AML-193 (cell line): ENCODE measurements around the gene CDH13.

Source experiments
- DNase-seq, 2 experiments: peaks; one replicate each; lab custom pipeline; 2025; lab: John Stamatoyannopoulos, UW

CDH13 gene

DNA sequence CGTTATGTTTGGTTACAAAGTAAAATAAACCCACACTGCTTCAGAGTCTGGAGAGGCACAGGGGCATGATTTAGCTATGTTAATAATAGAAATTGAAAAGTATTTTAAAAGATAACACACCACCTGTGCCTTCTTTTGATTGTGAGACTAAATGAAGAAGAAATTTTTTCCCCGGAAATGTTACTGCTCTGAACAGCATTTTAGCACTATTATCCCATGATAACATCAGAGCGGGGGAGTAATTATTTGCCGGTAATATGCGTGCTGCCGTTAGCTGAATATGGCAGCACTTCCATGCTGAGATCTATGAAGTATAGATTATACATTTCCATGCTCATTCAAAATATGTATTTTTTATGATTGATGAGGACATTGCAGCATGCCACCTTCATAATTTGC lies 680.8 kb downstream of the CDH13 start:
- no peak for DNase-seq

DNA sequence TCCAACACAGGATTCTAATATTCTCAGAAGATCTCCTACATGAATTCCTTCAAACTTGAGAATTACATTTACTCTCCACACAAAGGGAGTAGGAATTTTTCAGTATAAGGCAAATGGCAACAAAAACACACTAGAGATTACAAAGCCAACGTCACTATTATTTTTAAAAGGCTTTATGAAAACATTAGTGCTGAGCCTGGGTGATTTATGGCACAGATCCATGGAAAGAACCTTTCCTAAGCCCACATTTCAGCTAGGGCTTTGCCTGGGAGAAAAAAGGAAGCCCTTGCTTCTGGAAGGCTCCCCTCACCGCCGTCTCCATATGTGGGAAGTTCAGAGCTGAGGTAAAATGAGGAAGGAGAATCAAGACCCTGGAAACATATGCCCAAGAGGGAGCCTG lies 681.6 kb downstream of the CDH13 start:
- DNase-seq, result no peak

DNA sequence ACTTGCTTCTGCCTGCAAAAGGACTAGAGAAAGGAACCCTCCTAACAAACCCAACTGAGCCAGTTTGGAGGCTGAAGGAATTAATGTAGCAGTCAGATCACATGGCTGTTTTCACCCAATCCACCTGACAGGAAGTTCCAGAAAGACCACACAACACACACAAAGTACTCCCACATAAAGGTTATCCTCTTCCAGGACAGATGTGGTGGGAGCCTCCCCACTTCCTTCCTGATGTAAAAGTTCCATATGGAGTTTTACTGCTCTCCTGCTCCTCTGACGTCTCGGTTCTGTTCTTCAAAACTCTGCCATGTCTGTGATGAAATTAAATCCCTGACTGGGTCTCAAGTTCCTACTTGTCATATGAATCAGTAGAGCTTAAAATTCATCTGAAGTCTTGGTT lies 684.0 kb downstream of the CDH13 start:
- DNase-seq, result no peak

DNA sequence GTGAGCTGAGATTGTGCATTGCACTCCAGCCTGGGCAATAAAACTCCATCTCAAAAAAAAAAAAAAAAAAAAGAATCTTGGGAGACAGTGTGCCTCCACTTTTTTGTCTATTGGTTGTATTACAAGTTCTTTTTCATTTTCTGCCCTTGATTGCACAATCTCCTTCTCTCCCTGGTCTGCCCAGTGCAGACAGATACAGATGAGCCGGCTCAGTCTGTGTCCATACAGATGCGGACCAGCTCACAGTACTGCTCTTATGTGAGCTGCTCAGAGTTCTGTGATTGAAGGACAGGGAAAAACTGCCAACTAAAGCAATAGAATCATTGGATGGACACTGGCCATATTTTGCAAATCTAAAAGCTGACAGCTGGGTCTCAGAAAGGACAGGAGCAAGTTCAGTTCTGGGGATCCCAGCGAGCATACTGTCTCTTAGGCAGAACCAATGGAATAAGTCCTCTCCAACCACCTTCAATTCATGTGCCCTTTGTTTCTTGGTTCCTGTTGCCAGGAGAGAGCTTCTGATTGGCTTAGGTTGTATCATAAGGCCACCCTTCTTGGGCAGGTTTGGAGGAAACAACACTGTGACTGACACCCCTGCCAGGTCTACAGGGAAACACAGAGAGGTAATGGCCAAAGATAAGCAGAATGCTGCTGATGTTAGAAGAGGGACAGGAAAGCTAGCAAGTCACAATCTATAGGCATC lies 685.4 kb downstream of the CDH13 start:
- DNase-seq, result no peak

DNA sequence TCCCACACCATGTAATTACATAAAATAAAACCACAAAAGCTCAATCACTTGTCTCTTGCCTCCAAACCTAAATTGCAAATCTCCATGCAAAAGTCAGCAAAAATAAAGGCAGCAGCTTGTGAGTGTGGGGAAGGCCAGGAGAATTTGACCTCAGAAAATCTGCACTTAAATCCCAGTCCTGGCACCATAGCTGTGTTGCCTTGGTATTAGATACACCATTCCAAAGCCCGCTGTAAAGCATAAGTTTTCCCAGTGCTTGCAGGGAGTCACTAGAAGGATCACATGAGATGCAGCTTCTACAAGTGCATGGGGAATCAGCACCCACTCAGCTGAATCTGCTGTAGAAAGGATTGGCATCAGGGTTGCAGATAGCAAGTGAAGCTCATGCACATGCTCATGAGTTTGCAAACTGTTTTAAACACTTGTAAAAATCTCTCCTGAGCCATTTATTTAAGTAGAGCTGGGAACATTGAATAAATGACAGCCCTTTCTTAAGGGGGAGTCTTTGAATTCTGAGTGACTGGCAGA lies 686.0 kb downstream of the CDH13 start:
- DNase-seq, result no peak

DNA sequence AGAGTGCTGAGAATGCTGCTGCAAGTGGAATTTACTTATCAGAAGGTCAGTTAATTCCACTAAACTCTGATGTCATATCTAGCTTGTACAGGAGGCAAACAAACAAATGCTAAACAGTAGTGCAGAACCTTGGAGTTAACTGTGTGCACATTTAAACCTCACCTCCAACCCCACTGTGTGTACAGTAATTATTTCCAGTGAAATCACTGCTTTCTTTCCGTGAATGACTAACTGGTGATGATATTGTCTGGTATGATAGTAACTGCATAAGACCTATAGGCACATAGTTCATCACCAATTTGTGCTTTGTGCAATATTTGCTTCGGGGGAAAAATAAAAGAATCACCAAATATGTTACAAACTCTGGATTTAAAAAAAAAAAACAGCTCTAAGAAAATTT lies 688.5 kb downstream of the CDH13 start:
- no peak for DNase-seq

DNA sequence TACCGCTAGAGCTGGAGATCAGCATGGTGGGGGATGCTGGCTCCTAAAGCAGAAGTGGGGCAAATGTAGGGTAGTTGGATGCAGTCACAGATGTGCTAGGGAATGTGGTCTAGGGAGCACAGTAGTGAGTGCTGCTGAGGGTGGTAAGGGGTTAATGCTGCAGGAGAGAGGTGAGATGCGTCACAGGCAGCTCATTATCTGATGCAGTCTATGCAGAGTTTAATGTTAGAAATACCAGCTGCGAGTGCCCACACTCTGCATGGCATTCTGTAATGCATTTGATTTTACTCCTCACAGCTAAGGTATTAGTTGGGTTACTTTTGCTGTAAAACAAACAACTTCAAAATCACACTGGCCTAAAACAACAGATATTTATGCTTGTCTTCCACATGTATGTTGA lies 689.7 kb downstream of the CDH13 start:
- DNase-seq, result no peak

DNA sequence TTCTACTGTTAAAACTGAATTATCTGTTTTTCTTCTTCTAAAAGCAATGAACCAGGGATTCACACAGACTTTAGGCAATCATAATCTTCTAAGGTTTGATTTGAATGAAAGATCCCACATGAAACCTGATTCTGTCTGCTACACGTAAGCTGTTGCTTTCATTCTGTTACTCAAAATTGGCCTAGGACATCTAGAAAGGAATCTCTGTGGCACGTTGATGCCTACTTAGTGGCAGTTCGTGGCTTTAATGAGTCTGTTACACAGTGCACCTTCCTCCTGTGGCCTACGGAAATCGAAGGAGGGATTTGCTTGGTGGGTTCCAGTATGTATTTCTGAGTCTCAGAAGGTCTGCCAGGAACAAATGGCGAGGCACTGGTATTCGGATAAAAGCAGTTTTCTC lies 691.6 kb downstream of the CDH13 start:
- no peak for DNase-seq

DNA sequence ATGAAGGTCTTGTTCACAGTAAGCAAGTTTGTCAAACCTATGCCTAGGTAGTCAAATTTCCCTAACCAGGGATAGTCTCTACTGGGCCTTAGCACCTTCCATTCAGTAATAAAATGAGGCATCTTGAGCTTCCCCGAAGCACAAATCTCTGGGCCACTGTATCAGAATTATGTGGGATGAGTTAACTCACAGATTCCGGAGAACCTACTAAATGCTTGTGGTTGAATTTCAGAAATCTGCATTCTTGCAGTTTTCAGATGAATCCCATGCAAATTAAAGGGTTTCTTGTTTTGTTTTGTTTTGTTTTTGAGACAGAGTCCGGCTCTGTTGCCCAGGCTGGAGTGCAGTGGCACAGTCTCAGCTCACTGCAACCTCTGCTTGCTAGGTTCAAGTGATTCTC lies 702.2 kb downstream of the CDH13 start:
- no peak for DNase-seq

DNA sequence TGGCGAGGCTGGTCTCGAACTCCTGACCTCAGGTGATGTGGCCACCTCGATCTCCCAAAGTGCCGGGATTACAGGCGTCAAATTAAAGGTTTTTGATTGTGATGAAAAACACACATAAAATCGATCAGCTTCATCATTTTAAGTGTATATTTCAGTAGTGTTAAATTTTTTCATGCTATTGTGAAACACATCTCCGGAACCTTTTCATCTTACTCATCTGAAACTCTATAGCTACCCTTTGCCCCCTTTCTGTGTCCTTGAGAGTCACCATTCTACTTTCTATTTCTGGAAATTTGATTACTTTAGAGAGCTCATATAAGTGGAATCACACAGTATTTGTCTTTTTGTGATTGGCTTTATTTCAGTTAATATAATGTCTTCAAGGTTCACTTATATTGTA lies 702.7 kb downstream of the CDH13 start:
- no peak for DNase-seq

DNA sequence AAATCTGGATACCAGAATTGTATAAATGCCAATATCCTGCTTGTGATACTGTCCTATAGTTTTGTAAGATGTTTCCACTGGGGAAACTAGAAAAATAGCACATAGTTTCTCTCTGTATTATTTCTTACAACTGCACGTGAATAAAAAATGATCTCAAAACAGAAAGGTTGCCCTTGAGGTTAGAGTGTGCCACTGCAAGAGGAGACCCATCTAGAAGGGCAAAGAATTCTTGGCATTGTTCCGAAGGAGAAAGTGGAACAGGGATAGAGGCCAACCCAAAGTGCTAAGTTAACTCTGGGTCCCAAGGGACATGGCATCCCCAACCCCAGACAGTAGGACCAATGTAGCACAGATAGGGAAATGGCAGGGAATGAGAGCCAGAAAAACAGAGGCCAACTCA lies 703.5 kb downstream of the CDH13 start:
- no peak for DNase-seq

DNA sequence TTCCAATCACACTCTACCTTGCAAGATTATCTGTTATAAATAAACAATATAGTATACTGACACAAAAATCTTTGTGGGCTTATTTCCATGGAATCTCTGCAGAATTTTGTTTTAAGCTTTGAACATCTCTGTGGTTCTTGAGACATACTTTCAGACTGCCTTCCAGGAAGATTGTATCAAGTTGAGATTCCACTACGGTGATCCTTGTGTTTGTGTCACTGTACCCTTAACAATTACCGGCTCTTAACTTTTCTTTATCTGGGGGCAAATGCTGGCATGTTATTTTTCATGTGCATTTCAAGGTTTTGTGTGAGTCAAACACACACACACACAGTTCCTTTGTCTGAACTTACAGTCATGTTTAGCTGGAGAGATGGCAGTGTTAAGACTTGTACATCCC lies 708.3 kb downstream of the CDH13 start:
- no peak for DNase-seq

DNA sequence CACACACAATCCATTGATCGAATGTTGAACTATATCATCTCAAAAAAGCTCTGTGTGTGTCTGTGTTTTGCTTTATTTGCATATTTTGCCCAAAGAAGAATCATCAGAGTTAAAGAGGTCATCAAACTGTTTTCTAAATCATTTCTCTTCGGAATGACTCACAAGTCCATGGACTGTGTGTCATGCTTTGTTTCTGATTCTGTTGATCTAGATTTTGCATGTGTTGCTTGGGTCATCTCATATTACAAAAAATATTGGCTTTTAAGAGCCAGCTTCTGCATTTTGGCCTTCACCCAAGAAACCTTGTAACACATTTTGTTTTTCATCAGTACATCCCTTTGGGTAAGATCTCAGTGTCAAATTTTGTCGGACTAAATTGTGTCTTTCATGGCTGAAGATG lies 709.8 kb downstream of the CDH13 start:
- DNase-seq, result no peak

DNA sequence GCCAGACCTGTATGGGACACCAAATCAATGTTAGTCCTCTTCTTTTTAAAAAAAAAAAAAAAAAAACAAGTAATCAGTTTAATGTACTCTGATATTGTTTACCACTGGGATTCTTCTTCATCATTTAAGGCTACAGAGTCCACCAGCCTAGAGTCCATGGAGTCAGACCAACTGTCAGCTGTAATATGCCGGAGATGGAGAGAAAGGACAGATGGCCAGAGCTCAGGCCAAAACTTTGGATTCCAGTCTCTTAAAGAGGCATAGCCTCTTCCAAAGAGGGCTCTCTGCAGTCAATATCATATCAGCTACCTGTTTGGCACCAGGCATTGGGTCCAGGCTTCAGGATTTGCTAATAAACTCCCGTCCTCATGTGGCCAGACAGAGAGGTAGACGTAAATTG lies 711.4 kb downstream of the CDH13 start:
- DNase-seq, result no peak

DNA sequence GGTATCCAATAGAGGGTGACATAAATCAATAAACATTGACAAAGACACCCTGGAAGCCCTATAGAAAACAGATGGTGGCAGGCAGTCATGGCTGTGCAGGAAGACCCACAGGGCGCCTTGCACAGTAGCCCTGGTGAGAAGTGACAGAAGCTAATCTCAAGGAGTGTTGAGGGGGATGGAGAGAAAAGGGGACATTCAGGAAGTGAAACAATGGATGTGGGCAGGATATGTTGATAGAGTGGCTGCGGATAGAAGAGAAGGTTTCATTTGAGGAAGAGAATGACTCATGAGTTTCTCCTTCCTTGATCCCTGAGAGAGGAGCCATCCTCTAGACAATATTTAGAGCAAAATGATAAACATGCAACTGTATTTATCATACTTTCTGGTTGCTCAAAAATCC lies 712.2 kb downstream of the CDH13 start:
- DNase-seq, result no peak

DNA sequence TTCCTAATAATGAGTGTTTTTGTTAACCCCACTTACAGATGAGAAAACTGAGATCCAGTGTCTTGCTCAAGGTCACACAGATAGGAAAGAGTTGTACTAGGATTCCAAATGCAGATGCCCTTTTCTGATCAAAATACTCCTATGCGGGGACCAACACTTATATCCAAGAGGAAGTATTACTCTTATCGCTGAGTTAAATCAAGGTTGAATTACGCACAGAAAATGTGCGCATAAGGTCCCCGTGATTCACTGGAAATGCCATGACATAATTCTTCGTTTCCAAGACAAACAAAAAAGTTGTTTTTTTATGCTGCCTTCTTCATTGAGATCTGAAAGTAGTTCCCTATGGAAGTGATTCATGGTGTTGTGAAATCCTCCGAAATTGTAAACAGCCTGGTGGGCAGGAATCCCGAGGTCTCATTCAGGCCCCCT lies 717.2 kb downstream of the CDH13 start:
- no peak for DNase-seq

DNA sequence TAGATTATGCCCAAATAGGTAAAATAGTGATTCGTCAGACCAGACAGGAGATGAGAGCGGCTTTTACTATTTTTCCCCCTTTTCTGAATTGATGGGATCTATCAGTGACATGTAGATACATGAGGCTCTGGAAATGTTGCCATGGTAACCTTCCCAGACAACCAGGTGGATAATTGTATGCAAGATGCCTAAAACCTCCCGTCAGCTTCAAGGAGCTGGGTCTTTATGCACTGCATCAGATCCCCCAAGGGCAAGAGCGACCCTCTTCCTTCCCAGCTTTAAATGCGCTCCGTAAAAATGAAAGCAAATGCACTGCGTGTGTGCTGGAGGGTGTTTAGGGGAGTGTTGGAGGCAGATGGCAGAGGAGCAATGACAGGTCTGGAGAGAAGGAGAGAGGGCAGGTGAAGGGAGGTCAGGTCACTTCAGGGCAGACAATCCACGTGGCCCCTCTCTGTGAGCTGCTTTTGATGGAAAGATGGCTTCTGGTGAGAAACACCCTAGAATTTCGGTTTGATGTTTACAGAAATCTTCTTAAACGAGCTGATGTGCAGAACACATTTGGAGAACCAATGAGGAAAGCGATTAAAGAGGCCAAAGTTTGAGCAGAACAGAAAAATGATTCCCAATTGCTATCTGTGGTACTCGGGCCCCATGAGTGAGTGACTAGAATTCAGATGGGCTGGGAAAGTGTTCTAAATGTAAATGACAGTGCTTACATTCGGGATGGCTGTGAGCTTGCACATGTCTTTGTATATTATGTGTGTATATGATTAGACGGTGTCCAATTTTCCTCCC lies 719.3 kb downstream of the CDH13 start:
- DNase-seq, result no peak

DNA sequence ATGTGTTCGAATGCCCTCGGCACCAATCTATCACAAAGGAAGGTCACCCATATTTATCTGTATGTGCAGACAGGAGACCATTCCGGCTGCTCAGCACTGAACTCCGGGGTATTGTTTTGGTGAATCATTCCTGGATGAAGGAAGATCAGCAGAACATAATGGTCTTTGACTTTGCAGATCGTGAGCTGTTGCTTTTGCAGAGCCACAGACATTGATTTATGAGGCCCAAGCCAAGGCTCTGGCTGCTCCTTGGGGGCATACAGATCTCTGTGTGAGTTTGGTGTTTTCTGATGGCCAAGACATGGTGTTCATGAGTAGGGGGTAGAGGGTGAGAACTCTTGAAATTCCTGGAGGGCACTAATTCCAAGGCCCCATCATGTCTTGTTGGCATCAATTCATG lies 722.2 kb downstream of the CDH13 start:
- DNase-seq, result no peak

DNA sequence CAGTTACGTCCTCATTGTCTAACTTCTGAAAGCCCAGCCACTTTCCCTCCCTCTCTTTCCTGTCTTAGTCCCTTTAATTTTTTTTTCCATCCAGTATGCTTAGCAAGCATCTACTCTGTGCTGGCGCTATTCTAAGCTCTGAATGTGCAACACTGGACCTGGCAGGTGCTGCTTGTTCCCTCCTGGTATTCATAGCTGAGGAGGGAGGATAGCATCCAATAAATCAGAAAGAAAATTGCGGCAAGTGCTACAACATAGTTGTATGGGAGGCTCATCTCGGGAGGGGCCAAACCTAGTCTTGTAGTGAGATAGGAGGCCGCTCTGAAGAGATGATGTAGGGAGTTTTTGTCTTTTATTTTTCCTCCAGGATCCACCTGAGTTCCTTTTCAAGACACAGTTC lies 723.7 kb downstream of the CDH13 start:
- DNase-seq, result no peak

DNA sequence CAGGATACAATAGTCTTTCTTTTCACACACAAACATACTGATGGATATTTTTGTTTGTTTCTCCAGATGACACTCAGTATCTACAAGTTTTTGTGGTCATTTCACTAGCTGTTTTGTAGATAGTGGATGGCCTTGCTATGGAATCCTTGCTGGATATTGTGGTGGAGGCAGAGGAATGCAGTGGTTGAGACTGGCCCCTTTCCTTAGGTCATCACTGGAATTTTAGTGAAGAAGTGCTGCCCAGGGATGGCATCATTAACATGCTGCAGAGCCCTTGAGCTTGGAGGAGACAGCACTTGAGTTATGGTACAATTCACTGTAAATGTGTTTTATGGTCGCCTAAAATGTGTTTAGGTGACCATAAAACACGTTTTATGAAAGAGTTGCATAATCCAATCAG lies 725.1 kb downstream of the CDH13 start:
- DNase-seq, result no peak

DNA sequence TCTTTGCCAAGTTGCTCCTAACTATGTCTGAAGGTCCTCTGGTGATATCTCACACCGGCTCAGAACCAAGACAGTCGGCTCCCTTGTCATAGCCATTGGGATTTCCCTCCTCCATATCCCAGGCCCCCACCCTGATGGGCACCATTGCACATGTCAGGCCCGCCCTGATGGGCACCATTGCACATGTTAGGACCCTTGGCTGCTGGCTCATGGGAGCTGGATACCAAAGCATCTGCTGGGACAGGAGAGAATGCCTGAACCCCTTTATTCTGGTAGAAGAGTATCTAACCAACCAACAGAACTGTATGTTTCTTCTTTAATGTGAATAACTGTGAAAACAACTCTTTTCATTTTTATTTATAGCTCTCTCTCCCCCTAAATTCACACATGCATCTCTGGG lies 726.5 kb downstream of the CDH13 start:
- no peak for DNase-seq

DNA sequence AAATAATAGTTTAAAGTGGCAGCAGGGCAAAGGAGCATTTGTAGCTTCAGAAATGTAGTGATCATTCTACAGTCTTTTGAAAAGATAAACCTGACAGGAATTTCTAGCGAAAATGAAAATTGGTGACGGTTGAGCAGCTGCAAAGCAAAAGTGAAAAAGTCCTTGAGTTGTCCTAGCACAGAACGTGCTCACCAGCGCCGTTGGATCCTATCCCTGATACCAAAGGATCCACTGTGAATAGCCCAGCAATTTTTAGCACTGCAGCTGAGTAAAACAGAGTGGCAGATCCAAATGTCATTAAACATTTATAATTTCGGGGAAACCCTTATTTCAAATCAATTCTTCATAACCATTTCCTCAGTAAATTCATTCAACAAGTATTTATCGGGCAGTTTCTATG lies 727.2 kb downstream of the CDH13 start:
- DNase-seq, result no peak

DNA sequence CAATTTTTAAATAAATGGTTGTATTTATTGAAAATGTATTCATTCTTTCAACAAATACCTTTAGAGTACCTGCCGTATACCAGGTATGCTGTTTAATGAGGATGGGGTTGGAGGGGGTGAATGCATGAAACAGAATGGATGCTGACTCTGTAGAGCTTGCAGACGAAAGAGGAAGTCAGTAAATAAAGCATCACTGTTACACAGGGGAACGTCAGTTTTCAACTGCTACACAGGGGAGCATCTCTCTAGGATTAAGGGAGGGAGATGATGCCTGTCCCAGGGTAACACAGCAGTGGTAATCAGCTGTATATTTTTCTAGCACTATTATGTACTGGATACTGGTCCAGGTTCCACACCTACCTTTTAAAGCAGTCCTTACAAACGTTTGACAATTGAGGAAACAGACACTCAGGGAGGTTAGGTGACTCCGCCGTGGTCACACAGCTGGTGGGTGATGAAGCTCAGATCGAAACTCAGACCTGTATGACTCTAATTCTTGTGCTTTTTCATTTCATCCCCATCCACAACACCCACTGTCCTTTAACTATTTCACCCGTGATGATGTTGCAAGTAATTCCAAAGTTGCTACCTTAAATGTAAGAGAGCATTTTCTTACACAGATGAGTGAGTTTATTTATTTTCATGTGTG lies 728.9 kb downstream of the CDH13 start:
- no peak for DNase-seq
